K562 (cell line): Measurements from ENCODE around the gene DCHS2. TPM values are rescaled to one million over a fixed set of nuclear protein-coding genes. Genes with fewer than 3 reads are reported as not detected.

Experiments used
- AFF1 ChIP-seq, 2 experiments: fragments of 450-650 bp; IDR thresholded peaks; 2 replicates each; pipeline ENCODE4 v1.6.1; 2018; ENCODE audit warnings: mild to moderate bottlenecking in 2 of 2, low read depth in 1 of 2; ENCODE audit not compliant: partially characterized antibody in 2 of 2
- CC2D1A ChIP-seq: fragments of 450-650 bp; IDR thresholded peaks from 2 replicates; pipeline ENCODE4 v1.6.1; 2017; ENCODE audit warnings: mild to moderate bottlenecking
- CSDE1 ChIP-seq, 2 experiments: fragments of 450-650 bp; IDR thresholded peaks; 2 replicates each; pipeline ENCODE4 v1.6.1; 2016; ENCODE audit warnings: mild to moderate bottlenecking in 1 of 2
- E2F3 ChIP-seq: fragments of 250-450 bp; sonication (Bioruptor Pico); IDR thresholded peaks from 2 replicates; pipeline ENCODE4 v1.4.0; 2020; ENCODE audit warnings: mild to moderate bottlenecking
- ESRRA ChIP-seq: fragments of 450-650 bp; IDR thresholded peaks from 2 replicates; pipeline ENCODE4 v1.6.1; 2014; ENCODE audit warnings: low read depth, mild to moderate bottlenecking, moderate library complexity, borderline replicate concordance
- FOSL1 ChIP-seq: fragments of 200-800 bp; sonication (Bioruptor generic); conservative IDR thresholded peaks from 2 replicates; pipeline ENCODE4 v1.6.1; 2016; ENCODE audit warnings: missing genetic modification characterization, missing compliant biosample characterization
- GATAD2B ChIP-seq: fragments of 450-650 bp; IDR thresholded peaks from 2 replicates; pipeline ENCODE4 v1.6.1; 2017; ENCODE audit warnings: mild to moderate bottlenecking, borderline replicate concordance
- HMG20A ChIP-seq: fragments of 450-650 bp; formaldehyde crosslinking; conservative IDR thresholded peaks from 2 replicates; pipeline ENCODE4 v1.4.0; 2020; ENCODE audit warnings: mild to moderate bottlenecking, mixed read lengths
- JUND ChIP-seq, 2 experiments: IDR thresholded peaks; 2 replicates in 1 of 2; 3 replicates in 1 of 2; pipeline ENCODE4 v1.6.1; 2011; ENCODE audit warnings: borderline replicate concordance in 2 of 2, low read depth in 2 of 2, low read length in 2 of 2, improper control_type of control experiment in 1 of 2, missing biosample characterization in 1 of 2, missing genetic modification characterization in 1 of 2, missing genetic modification reagents in 1 of 2
- NCOA6 ChIP-seq: fragments of 450-650 bp; IDR thresholded peaks from 2 replicates; pipeline ENCODE4 v1.6.1; 2017; ENCODE audit warnings: mild to moderate bottlenecking
- NR3C1 ChIP-seq: sonication (generic); formaldehyde crosslinking; IDR thresholded peaks from 2 replicates; pipeline ENCODE4 v1.8.1; 2022; ENCODE audit warnings: missing genetic modification reagents
- PURB ChIP-seq: sonication (generic); formaldehyde crosslinking; IDR thresholded peaks from 2 replicates; pipeline ENCODE4 v1.9.0; 2021; ENCODE audit warnings: low read depth, mild to moderate bottlenecking, missing genetic modification reagents
- RBFOX2 ChIP-seq: fragments of 200-400 bp; formaldehyde crosslinking; IDR thresholded peaks from 2 replicates; pipeline ENCODE4 v1.6.1; 2017; ENCODE audit warnings: low read depth, mild to moderate bottlenecking, low read length, moderate library complexity
- RBM39 ChIP-seq: fragments of 200-400 bp; formaldehyde crosslinking; optimal IDR thresholded peaks from 2 replicates; pipeline ENCODE3; 2018; ENCODE audit warnings: low read depth, low read length
- SOX6 ChIP-seq: fragments of 450-650 bp; IDR thresholded peaks from 2 replicates; pipeline ENCODE4 v1.6.1; 2014; ENCODE audit warnings: mild to moderate bottlenecking
- ZFP1 ChIP-seq: fragments of 450-650 bp; formaldehyde crosslinking; IDR thresholded peaks from 2 replicates; pipeline ENCODE4 v1.4.0; 2020; ENCODE audit warnings: mild to moderate bottlenecking, mixed read lengths
- ZNF134 ChIP-seq: fragments of 250-450 bp; sonication (Bioruptor Pico); conservative IDR thresholded peaks from 2 replicates; pipeline ENCODE4 v1.4.0; 2020
- ZNF23 ChIP-seq: fragments of 250-450 bp; sonication (Bioruptor Pico); IDR thresholded peaks from 2 replicates; pipeline ENCODE4 v1.4.0; 2020; ENCODE audit warnings: mild to moderate bottlenecking
- ZNF24 ChIP-seq: fragments of 450-650 bp; IDR thresholded peaks from 2 replicates; pipeline ENCODE4 v1.6.1; 2016
- ZNF551 ChIP-seq: fragments of 250-450 bp; sonication (Bioruptor Pico); IDR thresholded peaks from 2 replicates; pipeline ENCODE4 v1.5.0; 2021; ENCODE audit warnings: mild to moderate bottlenecking, moderate library complexity
- ZNF668 ChIP-seq: fragments of 250-450 bp; sonication (Bioruptor Pico); IDR thresholded peaks from 2 replicates; pipeline ENCODE4 v1.8.0; 2022; ENCODE audit warnings: mild to moderate bottlenecking, inconsistent platforms
- ZZZ3 ChIP-seq: fragments of 450-650 bp; IDR thresholded peaks from 2 replicates; pipeline ENCODE4 v1.6.1; 2016; ENCODE audit warnings: antibody characterized with exemption, mild to moderate bottlenecking, moderate library complexity
- polyA plus RNA-seq, 8 experiments: library from polyadenylated mRNA; depleted of rRNA in 4 of 8; stranded (reverse) in 5 of 8; unstranded in 3 of 8; fragments of >200 nt; fragmentation: Nextera tagmentation in 2 of 8; fragmentation: Illumina TruSeq in 1 of 8; extraction: Ambion mirVana in 2 of 8; extraction: Trizol in 1 of 8; gene quantifications; 2 replicates each; pipeline versions ENCODE4 v1.2.1 to v1.2.3, GENCODE V29; 2011 to 2014; ENCODE audit warnings: inconsistent platforms in 1 of 8, missing spikeins in 1 of 8
- total RNA-seq, 7 experiments: library from RNA; depleted of rRNA in 6 of 7; stranded (reverse); fragments of >200 nt in 6 of 7; fragmentation: Illumina TruSeq in 2 of 7; extraction: Trizol in 2 of 7; gene quantifications; 2 replicates each; pipeline versions ENCODE4 v1.2.1 to v1.2.3, GENCODE V29; 2011 to 2021; ENCODE audit warnings: low replicate concordance in 1 of 7
- TF ChIP-seq, protein P1 (sequence below): fragments of 250-450 bp; sonication (Bioruptor Pico); IDR thresholded peaks from 2 replicates; pipeline ENCODE4 v1.4.0; 2020; ENCODE audit warnings: mild to moderate bottlenecking
- TF ChIP-seq, protein P2 (sequence below): fragments of 250-450 bp; sonication (Bioruptor Pico); IDR thresholded peaks from 2 replicates; pipeline ENCODE4 v1.5.0; 2021; ENCODE audit warnings: mild to moderate bottlenecking, borderline replicate concordance

Gene DCHS2
- total and polyA plus RNA-seq, 9 of the 15 experiments (the other 6 are each of a cell fraction or from before 2014, with no cell fraction given): 0.49 to 7.1 (median 5.3) TPM

GRCh38 chr4:154205471-154205870 is 286.1 kb downstream of the DCHS2 start (continued):
- TF ChIP-seq ESRRA (peak; percentile 97), FOSL1 (tag) (peak; percentile 55), ZZZ3 (no peak), ZNF24 (no peak), NCOA6 (no peak), E2F3 (CRISPR knock-in tag) (no peak), SOX6 (peak; percentile 93), ZNF668 (CRISPR knock-in tag) (no peak), HMG20A (CRISPR knock-in tag) (no peak), AFF1 (IDR thresholded peaks at IDR 0.05; ENCODE audit: low read depth in 1 of 2, partially characterized antibody in 2 of 2) (no peak), PURB (CRISPR knock-in tag) (no peak), RBM39 (no peak), GATAD2B (no peak), ZNF551 (no peak), ZNF134 (CRISPR knock-in tag) (no peak), CC2D1A (no peak; the same call in 1 of the 2 replicates), ZFP1 (CRISPR knock-in tag) (no peak), JUND (IDR thresholded peaks at IDR 0.05; ENCODE audit: borderline replicate concordance, low read depth, low read length) (peak; percentile 54; the same call in 1 of the 2 replicates), JUND (tag; IDR thresholded peaks at IDR 0.05; ENCODE audit: borderline replicate concordance, low read depth, low read length) (peak; percentile 33; the same call in 1 of the 3 replicates), NR3C1 (CRISPR knock-in tag) (no peak), RBFOX2 (no peak), CSDE1 (IDR thresholded peaks at IDR 0.05) (no peak), ZNF23 (CRISPR knock-in tag) (no peak)
- TF ChIP-seq, protein P1, sequence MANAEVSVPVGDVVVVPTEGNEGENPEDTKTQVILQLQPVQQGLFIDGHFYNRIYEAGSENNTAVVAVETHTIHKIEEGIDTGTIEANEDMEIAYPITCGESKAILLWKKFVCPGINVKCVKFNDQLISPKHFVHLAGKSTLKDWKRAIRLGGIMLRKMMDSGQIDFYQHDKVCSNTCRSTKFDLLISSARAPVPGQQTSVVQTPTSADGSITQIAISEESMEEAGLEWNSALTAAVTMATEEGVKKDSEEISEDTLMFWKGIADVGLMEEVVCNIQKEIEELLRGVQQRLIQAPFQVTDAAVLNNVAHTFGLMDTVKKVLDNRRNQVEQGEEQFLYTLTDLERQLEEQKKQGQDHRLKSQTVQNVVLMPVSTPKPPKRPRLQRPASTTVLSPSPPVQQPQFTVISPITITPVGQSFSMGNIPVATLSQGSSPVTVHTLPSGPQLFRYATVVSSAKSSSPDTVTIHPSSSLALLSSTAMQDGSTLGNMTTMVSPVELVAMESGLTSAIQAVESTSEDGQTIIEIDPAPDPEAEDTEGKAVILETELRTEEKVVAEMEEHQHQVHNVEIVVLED (CRISPR knock-in tag): no peak
- TF ChIP-seq, protein P2, sequence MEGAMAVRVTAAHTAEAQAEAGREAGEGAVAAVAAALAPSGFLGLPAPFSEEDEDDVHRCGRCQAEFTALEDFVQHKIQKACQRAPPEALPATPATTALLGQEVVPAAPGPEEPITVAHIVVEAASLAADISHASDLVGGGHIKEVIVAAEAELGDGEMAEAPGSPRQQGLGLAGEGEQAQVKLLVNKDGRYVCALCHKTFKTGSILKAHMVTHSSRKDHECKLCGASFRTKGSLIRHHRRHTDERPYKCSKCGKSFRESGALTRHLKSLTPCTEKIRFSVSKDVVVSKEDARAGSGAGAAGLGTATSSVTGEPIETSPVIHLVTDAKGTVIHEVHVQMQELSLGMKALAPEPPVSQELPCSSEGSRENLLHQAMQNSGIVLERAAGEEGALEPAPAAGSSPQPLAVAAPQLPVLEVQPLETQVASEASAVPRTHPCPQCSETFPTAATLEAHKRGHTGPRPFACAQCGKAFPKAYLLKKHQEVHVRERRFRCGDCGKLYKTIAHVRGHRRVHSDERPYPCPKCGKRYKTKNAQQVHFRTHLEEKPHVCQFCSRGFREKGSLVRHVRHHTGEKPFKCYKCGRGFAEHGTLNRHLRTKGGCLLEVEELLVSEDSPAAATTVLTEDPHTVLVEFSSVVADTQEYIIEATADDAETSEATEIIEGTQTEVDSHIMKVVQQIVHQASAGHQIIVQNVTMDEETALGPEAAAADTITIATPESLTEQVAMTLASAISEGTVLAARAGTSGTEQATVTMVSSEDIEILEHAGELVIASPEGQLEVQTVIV (CRISPR knock-in tag): no peak
